GM23338 (cell line): ENCODE measurements around the gene QRICH1. TPM values are rescaled to one million over a fixed set of nuclear protein-coding genes. Genes with fewer than 3 reads are reported as not detected.

Experiments used
- ATAC-seq: fragments of 200-7000 bp; cut with Tn5 transposase; 3 replicates; pipeline ENCODE4 v1.9.1; 2020
- DNase-seq: peaks from one replicate; pipeline ENCODE4 v3.0.0-alpha.2; 2015; ENCODE audit warnings: low spot score
- H2AFZ ChIP-seq: fragments of 200-600 bp; sonication (generic); 2 replicates; pipeline ENCODE4 v1.8.0; 2016; ENCODE audit warnings: antibody characterized with exemption, mild to moderate bottlenecking, moderate library complexity
- H3F3A ChIP-seq: fragments of 200-600 bp; sonication (generic); replicated peaks from 2 replicates; pipeline ENCODE4 v1.8.0; 2017; ENCODE audit warnings: antibody characterized with exemption, mixed run types, low read depth
- H3K27ac ChIP-seq: fragments of 200-600 bp; sonication (generic); 2 replicates; pipeline ENCODE4 v1.6.1; 2016; ENCODE audit warnings: low read depth
- H3K27me3 ChIP-seq: fragments of 200-600 bp; sonication (generic); 2 replicates; pipeline ENCODE4 v1.8.0; 2016; ENCODE audit warnings: mild to moderate bottlenecking, mixed run types, moderate library complexity; ENCODE audit not compliant: insufficient read depth
- H3K36me3 ChIP-seq: fragments of 200-600 bp; sonication (generic); 2 replicates; pipeline ENCODE4 v1.8.0; 2016; ENCODE audit warnings: mild to moderate bottlenecking; ENCODE audit not compliant: insufficient read depth
- H3K4me1 ChIP-seq: fragments of 200-600 bp; sonication (generic); 2 replicates; pipeline ENCODE4 v1.8.0; 2016; ENCODE audit warnings: mild to moderate bottlenecking, moderate library complexity; ENCODE audit not compliant: insufficient read depth
- H3K4me2 ChIP-seq: fragments of 200-600 bp; sonication (generic); 2 replicates; pipeline ENCODE4 v1.7.1; 2017; ENCODE audit warnings: mixed run types
- H3K4me3 ChIP-seq: fragments of 200-600 bp; sonication (generic); 2 replicates; pipeline ENCODE4 v1.6.1; 2016; ENCODE audit warnings: mixed run types
- H3K79me2 ChIP-seq: fragments of 200-600 bp; sonication (generic); replicated peaks from 2 replicates; pipeline ENCODE4 v1.8.0; 2017; ENCODE audit warnings: mild to moderate bottlenecking; ENCODE audit not compliant: insufficient read depth
- H3K9me2 ChIP-seq: fragments of 200-600 bp; sonication (generic); 2 replicates; pipeline ENCODE4 v1.8.0; 2017; ENCODE audit not compliant: insufficient read depth
- H4K20me1 ChIP-seq: fragments of 200-600 bp; sonication (generic); replicated peaks from 2 replicates; pipeline ENCODE4 v1.8.0; 2017; ENCODE audit warnings: mild to moderate bottlenecking; ENCODE audit not compliant: insufficient read depth
- H3K27ac Mint-ChIP-seq: 2 replicates; pipeline ENCODE4 v1.8.0; 2020; ENCODE audit warnings: inconsistent platforms, mild to moderate bottlenecking, moderate library complexity, mixed read lengths
- H3K27me3 Mint-ChIP-seq: 3 replicates; pipeline ENCODE4 v1.8.0; 2022; ENCODE audit warnings: low read depth, mild to moderate bottlenecking, moderate library complexity, mixed read lengths, inconsistent platforms; ENCODE audit not compliant: insufficient read depth, poor library complexity
- H3K36me3 Mint-ChIP-seq: 3 replicates; pipeline ENCODE4 v1.8.0; 2021; ENCODE audit warnings: low read depth, mild to moderate bottlenecking, inconsistent platforms, moderate library complexity, mixed read lengths
- H3K4me1 Mint-ChIP-seq: 3 replicates; pipeline ENCODE4 v1.8.0; 2020; ENCODE audit warnings: mild to moderate bottlenecking, inconsistent platforms, mixed read lengths
- H3K4me3 Mint-ChIP-seq: 3 replicates; pipeline ENCODE4 v1.8.0; 2021; ENCODE audit warnings: moderate library complexity, mild to moderate bottlenecking, inconsistent platforms, mixed read lengths
- H3K9me3 Mint-ChIP-seq: 3 replicates; pipeline ENCODE4 v1.8.0; 2020; ENCODE audit warnings: moderate library complexity, mild to moderate bottlenecking, inconsistent platforms, mixed read lengths
- ETS1 ChIP-seq: IDR thresholded peaks from 2 replicates; pipeline ENCODE4 v1.6.1; 2016; ENCODE audit warnings: antibody characterized with exemption
- EZH2phosphoT487 ChIP-seq: fragments of 200-600 bp; sonication (generic); IDR thresholded peaks from one replicate; pipeline ENCODE4 v1.8.1; 2018; ENCODE audit warnings: antibody characterized with exemption; ENCODE audit not compliant: unreplicated experiment
- JUNB ChIP-seq: IDR thresholded peaks from one replicate; pipeline ENCODE4 v1.6.1; 2016; ENCODE audit warnings: antibody characterized with exemption; ENCODE audit not compliant: unreplicated experiment
- POLR2AphosphoS5 ChIP-seq: IDR thresholded peaks from 2 replicates; pipeline ENCODE4 v1.6.1; 2016; ENCODE audit warnings: antibody characterized with exemption, low read depth
- REST ChIP-seq: IDR thresholded peaks from one replicate; pipeline ENCODE4 v1.6.1; 2018; ENCODE audit warnings: antibody characterized with exemption; ENCODE audit not compliant: unreplicated experiment
- polyA plus RNA-seq: library from polyadenylated mRNA; unstranded; fragments of >200 nt; fragmentation: Nextera tagmentation; extraction: Ambion mirVana; gene quantifications from 2 replicates; pipeline ENCODE4 v1.2.1, GENCODE V29; 2016
- total RNA-seq: library from RNA; depleted of rRNA; stranded (reverse); fragments of >200 nt; shearing (Covaris generic); gene quantifications from 2 replicates; pipeline ENCODE4 v1.2.3, GENCODE V29; 2014

The QRICH1 gene
- total and polyA plus RNA-seq, 2 experiments from 2014 or later: 66.9 to 149 TPM

DNA sequence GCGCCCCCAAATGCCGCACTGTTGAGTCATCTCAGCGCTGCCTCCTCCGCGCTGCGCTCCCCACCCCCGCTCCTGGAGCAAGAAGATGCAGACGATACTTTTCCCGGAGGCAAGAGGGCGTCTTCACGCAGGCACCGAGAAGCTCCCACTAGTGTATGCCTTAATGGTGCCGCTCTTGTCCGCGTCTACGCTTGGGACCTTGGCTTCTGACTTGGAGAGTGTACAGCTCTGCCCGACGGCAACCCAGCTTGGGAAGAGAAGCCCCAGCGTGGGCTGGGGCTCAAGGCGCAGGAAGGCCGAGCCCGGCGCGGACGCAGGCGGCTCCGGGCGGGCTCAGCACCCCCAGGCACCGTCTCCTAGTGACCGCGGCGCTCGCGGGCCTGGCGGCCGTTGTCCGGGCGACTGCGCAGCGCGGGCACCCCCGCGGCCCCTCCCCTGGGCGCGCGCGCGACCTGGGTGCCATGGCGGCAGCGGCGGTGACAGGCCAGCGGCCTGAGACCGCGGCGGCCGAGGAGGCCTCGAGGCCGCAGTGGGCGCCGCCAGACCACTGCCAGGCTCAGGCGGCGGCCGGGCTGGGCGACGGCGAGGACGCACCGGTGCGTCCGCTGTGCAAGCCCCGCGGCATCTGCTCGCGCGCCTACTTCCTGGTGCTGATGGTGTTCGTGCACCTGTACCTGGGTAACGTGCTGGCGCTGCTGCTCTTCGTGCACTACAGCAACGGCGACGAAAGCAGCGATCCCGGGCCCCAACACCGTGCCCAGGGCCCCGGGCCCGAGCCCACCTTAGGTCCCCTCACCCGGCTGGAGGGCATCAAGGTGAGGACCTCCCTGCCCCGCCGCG lies 103.9 kb downstream of the QRICH1 start, which contains the start of gene P4HTM (continued):
- no peak for TF ChIP-seq REST
- no peak for TF ChIP-seq JUNB
- TF ChIP-seq EZH2phosphoT487: no peak
- no peak for TF ChIP-seq ETS1

DNA sequence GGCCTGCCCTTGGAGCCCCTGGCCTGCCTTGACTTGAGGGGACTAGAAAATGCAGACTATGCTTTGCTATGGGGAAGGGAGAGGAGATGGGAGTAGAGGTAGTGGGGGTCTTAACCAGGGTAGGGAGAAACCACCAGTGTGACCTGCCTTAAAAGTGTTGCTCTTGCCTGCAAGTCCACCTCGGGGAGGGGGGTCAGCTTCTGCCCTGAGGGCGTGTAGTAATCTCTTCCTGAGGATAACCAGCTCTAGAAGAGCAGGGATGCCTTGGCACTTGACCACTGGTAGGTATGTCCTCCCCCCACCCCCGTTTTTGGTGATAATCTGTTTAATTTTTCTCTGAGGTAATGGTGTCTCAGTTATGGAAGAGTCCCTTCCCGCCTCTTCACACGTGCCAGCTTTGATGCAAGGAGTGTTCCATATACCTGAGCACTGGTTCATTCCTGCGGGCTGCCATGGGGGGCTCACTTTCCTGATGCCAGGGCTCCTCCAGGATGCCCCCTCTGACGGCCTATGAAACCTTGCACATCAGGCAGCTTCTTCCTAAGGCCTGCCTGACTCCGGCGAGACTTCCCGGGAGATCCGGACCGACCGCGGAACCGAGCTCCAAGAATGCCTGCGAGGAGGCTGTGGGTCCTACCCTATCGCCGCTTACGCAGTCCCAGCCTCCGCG lies 104.6 kb downstream of the QRICH1 start:
- peak; percentile 14 for ATAC-seq
- 0 out of 2 replicates have a peak, but pooled peaks cover 4% of the 10 kb centered on the region for H3F3A ChIP-seq
- peaks cover 14% of the 10 kb centered on the region for H4K20me1 ChIP-seq
- peak overlapping the region; percentile 94; the same call in 1 of the 2 replicates for H2AFZ ChIP-seq
- peaks cover 22% of the 10 kb centered on the region for H3K27me3 Mint-ChIP-seq
- H3K4me2 ChIP-seq: peak overlapping the region; percentile 97
- H3K9me3 Mint-ChIP-seq: no peaks in the 10 kb centered on the region
- peaks cover 36% of the 10 kb centered on the region for H3K36me3 Mint-ChIP-seq
- DNase-seq: no peak
- H3K4me3 ChIP-seq: peak overlapping the region; percentile 91
- H3K27me3 ChIP-seq: no peaks in the 10 kb centered on the region
- H3K4me1 ChIP-seq: peaks cover 14% of the 10 kb centered on the region; the same call in 1 of the 2 replicates
- peaks cover 19% of the 10 kb centered on the region for H3K4me1 Mint-ChIP-seq
- H3K27ac ChIP-seq: peak overlapping the region; percentile 86
- peaks cover 18% of the 10 kb centered on the region for H3K79me2 ChIP-seq
- H3K36me3 ChIP-seq: no peaks in the 10 kb centered on the region; the same call in 1 of the 2 replicates
- H3K4me3 Mint-ChIP-seq: peak overlapping the region; percentile 93
- H3K9me2 ChIP-seq: no peaks in the 10 kb centered on the region
- H3K27ac Mint-ChIP-seq: peak overlapping the region; percentile 96
- TF ChIP-seq REST (no peak), ETS1 (no peak), JUNB (no peak), POLR2AphosphoS5 (no peak)
